Heart left ventricle (tissue), 13 donors: ENCODE measurements around the gene SGSH.

Source experiments
- CTCF ChIP-seq, 12 donors: fragments of 200-600 bp; sonication (generic) in 4 of 12; IDR thresholded peaks; one replicate each; pipeline versions ENCODE4 v1.5.0 to v1.8.0; 2018 to 2022; ENCODE audit warnings: antibody characterized with exemption in 12 of 12, mild to moderate bottlenecking in 5 of 12
- POLR2A ChIP-seq, 2 donors: fragments of 450-650 bp; IDR thresholded peaks; one replicate each; pipeline ENCODE4 v1.6.1; 2017; ENCODE audit warnings: antibody characterized with exemption in 2 of 2, mild to moderate bottlenecking in 2 of 2, moderate library complexity in 2 of 2
- donor health status: ischemic (EF 13 %, LVEDD 7.1; RV severe dilation, severe dysfunction).
- donor health status: DM: no; HTN: yes; CAD: no.
- donor health status: DM: no; HTN: no; CAD: no.
- donor health status: ischemic (EF 25% LVEDD 6.9; RV normal size, moderate dysfunction).
- donor health status: ischemic (EF 25% LVEDD 5.7; RV mildly dilated, moderate dysfunction).
- donor health status: ischemic (EF 35%, LVEDD 5.7; RV mildly dilated, moderate dysfunction).
- donor health status: nonischemic (EF 11% LVEDD 7.7; RV severe dilation, severe dysfunction).
- donor health status: DM: yes; HTN: yes; CAD: no.
- donor health status: PGD.
- donor health status: ischemic (EF 29% LVEDD 5.4; RV normal size, mild dysfunction).
- donor health status: nonischemic (EF 23%, LVEDD 6.1; RV moderate dilation, normal function).

- TF ChIP-seq POLR2A (IDR thresholded peaks at IDR 0.05) (no peak), CTCF (IDR thresholded peaks at IDR 0.05) (no peak)
These were observed 15.3 kb downstream of the SGSH start for GRCh38 chr17:80204626-80205468.
